ENCODE results near the gene MYO16. TPM values are rescaled to one million over a fixed set of nuclear protein-coding genes. Genes with fewer than 3 reads are reported as not detected.
"Not testable (repeated sequence)": the region's sequence is repeated elsewhere in the genome, so short reads cannot be mapped to it uniquely, and the experiment has no call there.

Gene MYO16
- total RNA-seq, 4 donors from 2014 or later = 0.06 to 0.07 TPM; not detected in 2

GRCh38 chr13:108777421-108778420 is 148.3 kb downstream of the MYO16 start:
- TF ChIP-seq CTCF (IDR thresholded peaks at IDR 0.05) (no peak), POLR2A (IDR thresholded peaks at IDR 0.05) (no peak)
- intact Hi-C loops (cut with DNase I; ENCODE audit: low total_unique reads) = no loop called here
- no peak for DNase-seq (ENCODE audit: low spot score in 2 of 2)
- WGBS, 2 donors = 47 to 58% methylated on average over 9 of the region's 9 CpGs
- no peak overlapping the region for H3K4me3 ChIP-seq (ENCODE audit: low read depth, poor library complexity, severe bottlenecking)

GRCh38 chr13:108779308-108779707 is 149.9 kb downstream of the MYO16 start:
- intact Hi-C loops (cut with DNase I; ENCODE audit: low total_unique reads) = no loop called here
- TF ChIP-seq CTCF (IDR thresholded peaks at IDR 0.05) (no peak), POLR2A (IDR thresholded peaks at IDR 0.05) (no peak)
- WGBS, 2 donors = 81 to 92% methylated on average over 2 of the region's 2 CpGs
- H3K4me3 ChIP-seq (ENCODE audit: low read depth, poor library complexity, severe bottlenecking) = no peak overlapping the region
- DNase-seq (ENCODE audit: low spot score in 2 of 2) = no peak

- DNase-seq (ENCODE audit: low spot score in 2 of 2) = no peak
- no peak overlapping the region for H3K4me3 ChIP-seq (ENCODE audit: low read depth, poor library complexity, severe bottlenecking)
- intact Hi-C loops (cut with DNase I; ENCODE audit: low total_unique reads) = no loop called here
- 62 to 94% methylated on average over 3 of the region's 3 CpGs for WGBS, 2 donors
- TF ChIP-seq POLR2A (IDR thresholded peaks at IDR 0.05) (no peak), CTCF (IDR thresholded peaks at IDR 0.05) (no peak)
These were observed 151.3 kb downstream of the MYO16 start for GRCh38 chr13:108780706-108781105.

GRCh38 chr13:108781312-108781711 is 151.9 kb downstream of the MYO16 start:
- TF ChIP-seq POLR2A (IDR thresholded peaks at IDR 0.05) (no peak), CTCF (IDR thresholded peaks at IDR 0.05) (no peak)
- WGBS, 2 donors = 42 to 79% methylated on average over 4 of the region's 4 CpGs
- no peak for DNase-seq (ENCODE audit: low spot score in 2 of 2)
- no peak overlapping the region for H3K4me3 ChIP-seq (ENCODE audit: low read depth, poor library complexity, severe bottlenecking)
- intact Hi-C loops (cut with DNase I; ENCODE audit: low total_unique reads) = no loop called here

GRCh38 chr13:108782480-108782879 is 153.1 kb downstream of the MYO16 start:
- H3K4me3 ChIP-seq (ENCODE audit: low read depth, poor library complexity, severe bottlenecking); DNase-seq (ENCODE audit: low spot score in 2 of 2); intact Hi-C loops (cut with DNase I; ENCODE audit: low total_unique reads): not testable (repeated sequence)
- WGBS, 2 donors = 42 to 93% methylated on average over 2 of the region's 2 CpGs

- TF ChIP-seq POLR2A (IDR thresholded peaks at IDR 0.05) (no peak), CTCF (IDR thresholded peaks at IDR 0.05) (no peak)
- DNase-seq (ENCODE audit: low spot score in 2 of 2) = no peak
- no peak overlapping the region for H3K4me3 ChIP-seq (ENCODE audit: low read depth, poor library complexity, severe bottlenecking)
- intact Hi-C loops (cut with DNase I; ENCODE audit: low total_unique reads) = no loop called here
- 66 to 81% methylated on average over 3 of the region's 3 CpGs for WGBS, 2 donors
These were observed 156.4 kb downstream of the MYO16 start for GRCh38 chr13:108785844-108786243.
